Liver (tissue), 9 donors: ENCODE data around the gene DIDO1. TPM values are rescaled to one million over a fixed set of nuclear protein-coding genes. Genes with fewer than 3 reads are reported as not detected.

ENCODE experiments used
- DNase-seq: peaks from one replicate; pipeline ENCODE4 v3.0.0-alpha.2; 2017; ENCODE audit warnings: low spot score
- H3K27ac ChIP-seq, 2 donors: one replicate each; pipeline ENCODE4 v1.7.0; 2013; ENCODE audit warnings: inconsistent platforms in 2 of 2, low read length in 2 of 2, control low read depth in 1 of 2, low read depth in 1 of 2, mild to moderate bottlenecking in 1 of 2
- H3K27me3 ChIP-seq, 4 donors: one replicate each; pipeline versions ENCODE4 v1.6.1 to v1.7.0; 2013; ENCODE audit warnings: low read length in 3 of 4, inconsistent platforms in 1 of 4, mild to moderate bottlenecking in 1 of 4, moderate library complexity in 1 of 4; ENCODE audit not compliant: control insufficient read depth in 4 of 4, insufficient read depth in 4 of 4
- H3K36me3 ChIP-seq, 4 donors: one replicate each; pipeline versions ENCODE4 v1.6.1 to v1.7.0; 2013; ENCODE audit warnings: low read length in 3 of 4, mild to moderate bottlenecking in 3 of 4, low read depth in 1 of 4, moderate library complexity in 1 of 4; ENCODE audit not compliant: control insufficient read depth in 4 of 4, insufficient read depth in 3 of 4
- H3K4me1 ChIP-seq, 4 donors: one replicate each; pipeline versions ENCODE4 v1.6.1 to v1.7.0; 2013; ENCODE audit warnings: low read length in 3 of 4, mild to moderate bottlenecking in 3 of 4, moderate library complexity in 1 of 4; ENCODE audit not compliant: control insufficient read depth in 4 of 4, insufficient read depth in 4 of 4
- H3K4me3 ChIP-seq, 3 donors: one replicate each; pipeline versions ENCODE4 v1.6.1 to v1.7.0; 2013; ENCODE audit warnings: low read length in 3 of 3, control low read depth in 1 of 3, low read depth in 1 of 3, mild to moderate bottlenecking in 1 of 3
- H3K9ac ChIP-seq, 2 donors: one replicate each; pipeline ENCODE4 v1.7.0; 2013; ENCODE audit warnings: low read length in 2 of 2, mild to moderate bottlenecking in 2 of 2, moderate library complexity in 2 of 2, control low read depth in 1 of 2, low read depth in 1 of 2
- H3K9me3 ChIP-seq, 4 donors: one replicate each; pipeline versions ENCODE4 v1.6.1 to v1.7.0; 2013; ENCODE audit warnings: low read length in 3 of 4; ENCODE audit not compliant: control insufficient read depth in 4 of 4
- EGR1 ChIP-seq, 2 donors: IDR thresholded peaks; 2 replicates each; pipeline ENCODE4 v1.6.1; 2016 to 2018; ENCODE audit warnings: antibody characterized with exemption in 2 of 2, low read depth in 2 of 2
- FOXA1 ChIP-seq: IDR thresholded peaks from 2 replicates; pipeline ENCODE4 v1.6.1; 2016; ENCODE audit warnings: antibody characterized with exemption
- FOXA2 ChIP-seq: IDR thresholded peaks from 2 replicates; pipeline ENCODE4 v1.6.1; 2016; ENCODE audit warnings: antibody characterized with exemption
- GABPA ChIP-seq, 2 donors: IDR thresholded peaks in 1 of 2; conservative IDR thresholded peaks in 1 of 2; 2 replicates each; pipeline ENCODE4 v1.6.1; 2016; ENCODE audit warnings: antibody characterized with exemption in 2 of 2, mild to moderate bottlenecking in 1 of 2, moderate library complexity in 1 of 2
- HNF4A ChIP-seq, 2 donors: conservative IDR thresholded peaks; 2 replicates each; pipeline ENCODE4 v1.6.1; 2016; ENCODE audit warnings: antibody characterized with exemption in 2 of 2, mild to moderate bottlenecking in 2 of 2
- HNF4G ChIP-seq: IDR thresholded peaks from 2 replicates; pipeline ENCODE4 v1.6.1; 2016; ENCODE audit warnings: antibody characterized with exemption
- JUND ChIP-seq, 2 donors: IDR thresholded peaks; 2 replicates each; pipeline ENCODE4 v1.6.1; 2016; ENCODE audit warnings: antibody characterized with exemption in 2 of 2
- NR2F2 ChIP-seq: IDR thresholded peaks from 2 replicates; pipeline ENCODE4 v1.6.1; 2016; ENCODE audit warnings: antibody characterized with exemption
- RAD21 ChIP-seq, 2 donors: IDR thresholded peaks; 2 replicates each; pipeline ENCODE4 v1.6.1; 2016; ENCODE audit warnings: antibody characterized with exemption in 2 of 2, mild to moderate bottlenecking in 2 of 2
- RXRA ChIP-seq, 2 donors: IDR thresholded peaks; 2 replicates each; pipeline ENCODE4 v1.6.1; 2017 to 2018; ENCODE audit warnings: antibody characterized with exemption in 2 of 2, mild to moderate bottlenecking in 1 of 2
- SP1 ChIP-seq: IDR thresholded peaks from 2 replicates; pipeline ENCODE4 v1.6.1; 2018; ENCODE audit warnings: antibody characterized with exemption, mild to moderate bottlenecking
- TAF1 ChIP-seq: conservative IDR thresholded peaks from 2 replicates; pipeline ENCODE4 v1.6.1; 2016; ENCODE audit warnings: antibody characterized with exemption, mild to moderate bottlenecking
- YY1 ChIP-seq: IDR thresholded peaks from 2 replicates; pipeline ENCODE4 v1.6.1; 2016; ENCODE audit warnings: antibody characterized with exemption, mild to moderate bottlenecking
- WGBS: extraction: QIAGEN DNeasy Blood & Tissue Kit; methylation state at CpG from one replicate; pipeline ENCODE4 v1.1.7; 2013; 5-methylcytosine and 5-hydroxymethylcytosine counted together
- polyA plus RNA-seq, 2 donors: library from polyadenylated mRNA; stranded (reverse) in 1 of 2; unstranded in 1 of 2; fragments of 200-250 nt in 1 of 2; fragments of >200 nt in 1 of 2; fragmentation: Nextera tagmentation in 1 of 2; extraction: Ambion mirVana in 1 of 2; gene quantifications; one replicate each; pipeline versions ENCODE4 v1.2.1 to v1.2.3, GENCODE V29; 2013 to 2015
- total RNA-seq, 2 donors: library from RNA; depleted of rRNA; stranded (reverse); fragments of >200 nt; gene quantifications; one replicate each; pipeline ENCODE4 v1.2.3, GENCODE V29; 2014
- TF ChIP-seq, protein P1 (sequence below): fragments of 150-350 bp; IDR thresholded peaks from 2 replicates; pipeline ENCODE4 v1.5.1; 2017; ENCODE audit warnings: improper control_type of control experiment, low read depth, low read length; ENCODE audit not compliant: missing input control
- TF ChIP-seq, protein P2 (sequence below): IDR thresholded peaks from 2 replicates; pipeline ENCODE4 v1.6.1; 2016; ENCODE audit warnings: antibody characterized with exemption
- TF ChIP-seq, protein P3 (sequence below): IDR thresholded peaks from 2 replicates; pipeline ENCODE4 v1.6.1; 2016; ENCODE audit warnings: antibody characterized with exemption, mild to moderate bottlenecking
- TF ChIP-seq, protein P4 (sequence below): IDR thresholded peaks from 2 replicates; pipeline ENCODE4 v1.6.1; 2016; ENCODE audit warnings: antibody characterized with exemption
- TF ChIP-seq, protein P5 (sequence below): IDR thresholded peaks from 2 replicates; pipeline ENCODE4 v1.6.1; 2016; ENCODE audit warnings: antibody characterized with exemption
- donor health status: healthy.
- donor health status: healthy.
- donor health status: healthy.
- donor health status: healthy.
- donor health status: healthy.

DIDO1 gene
- total and polyA plus RNA-seq, 4 donors, result 10.1 to 43.1 (median 17.4) TPM

DNA sequence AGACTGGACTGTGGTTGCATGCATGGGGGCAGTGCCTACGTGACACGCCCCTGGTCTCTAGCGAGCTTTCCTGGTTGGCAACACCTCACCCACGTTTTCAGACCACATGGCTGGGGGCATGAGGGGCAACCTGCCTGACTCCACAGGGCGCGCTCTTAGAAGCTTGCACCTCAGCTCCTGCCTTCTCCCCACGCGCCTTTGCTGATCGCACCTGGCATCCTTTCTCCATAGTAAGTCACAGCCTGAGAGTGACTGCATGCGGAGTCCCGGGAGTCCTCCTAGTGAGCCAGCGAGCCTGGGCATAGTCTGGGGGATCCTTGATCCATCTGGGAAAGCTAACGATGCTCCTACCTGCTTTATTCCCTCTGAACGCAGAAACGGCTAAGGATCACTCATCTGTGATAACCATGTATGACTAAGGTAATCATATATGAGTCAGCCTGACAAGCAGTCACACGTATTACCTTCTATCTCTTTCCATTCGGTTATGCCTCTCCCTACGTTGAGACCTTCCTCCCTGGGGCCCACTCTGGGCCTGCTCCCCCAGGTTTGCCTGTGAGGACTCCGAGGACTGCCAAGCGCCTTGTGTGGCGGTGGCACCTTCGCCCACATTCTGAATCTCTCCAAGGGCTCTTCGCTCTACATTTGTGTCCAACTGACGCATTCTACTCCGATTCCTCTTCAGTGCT, 69.2 kb downstream of the DIDO1 start:
- no peak overlapping the region for H3K27ac ChIP-seq
- H3K4me1 ChIP-seq, result peaks cover 7 to 14% (median 12%) of the 10 kb centered on the region in 4 donors
- no peaks in the 10 kb centered on the region for H3K27me3 ChIP-seq
- DNase-seq, result no peak
- H3K4me3 ChIP-seq, result no peak overlapping the region
- H3K9ac ChIP-seq, result no peak overlapping the region
- peaks cover 2 to 16% (median 5%) of the 10 kb centered on the region in 4 donors for H3K36me3 ChIP-seq
- 95% methylated on average over 25 of the region's 25 CpGs for WGBS
- TF ChIP-seq, protein P1, sequence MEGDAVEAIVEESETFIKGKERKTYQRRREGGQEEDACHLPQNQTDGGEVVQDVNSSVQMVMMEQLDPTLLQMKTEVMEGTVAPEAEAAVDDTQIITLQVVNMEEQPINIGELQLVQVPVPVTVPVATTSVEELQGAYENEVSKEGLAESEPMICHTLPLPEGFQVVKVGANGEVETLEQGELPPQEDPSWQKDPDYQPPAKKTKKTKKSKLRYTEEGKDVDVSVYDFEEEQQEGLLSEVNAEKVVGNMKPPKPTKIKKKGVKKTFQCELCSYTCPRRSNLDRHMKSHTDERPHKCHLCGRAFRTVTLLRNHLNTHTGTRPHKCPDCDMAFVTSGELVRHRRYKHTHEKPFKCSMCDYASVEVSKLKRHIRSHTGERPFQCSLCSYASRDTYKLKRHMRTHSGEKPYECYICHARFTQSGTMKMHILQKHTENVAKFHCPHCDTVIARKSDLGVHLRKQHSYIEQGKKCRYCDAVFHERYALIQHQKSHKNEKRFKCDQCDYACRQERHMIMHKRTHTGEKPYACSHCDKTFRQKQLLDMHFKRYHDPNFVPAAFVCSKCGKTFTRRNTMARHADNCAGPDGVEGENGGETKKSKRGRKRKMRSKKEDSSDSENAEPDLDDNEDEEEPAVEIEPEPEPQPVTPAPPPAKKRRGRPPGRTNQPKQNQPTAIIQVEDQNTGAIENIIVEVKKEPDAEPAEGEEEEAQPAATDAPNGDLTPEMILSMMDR, result no peak
- TF ChIP-seq GABPA (IDR thresholded peaks at IDR 0.05 in 1 of 2, conservative IDR thresholded peaks at IDR 0.05 in 1 of 2) (no peak), EGR1 (IDR thresholded peaks at IDR 0.05; ENCODE audit: low read depth in 2 of 2) (no peak), HNF4G (no peak), RAD21 (IDR thresholded peaks at IDR 0.05) (no peak), FOXA2 (no peak), SP1 (no peak), TAF1 (no peak), YY1 (no peak), FOXA1 (no peak), HNF4A (conservative IDR thresholded peaks at IDR 0.05) (no peak), RXRA (IDR thresholded peaks at IDR 0.05) (no peak), NR2F2 (no peak)
- TF ChIP-seq, protein P2, sequence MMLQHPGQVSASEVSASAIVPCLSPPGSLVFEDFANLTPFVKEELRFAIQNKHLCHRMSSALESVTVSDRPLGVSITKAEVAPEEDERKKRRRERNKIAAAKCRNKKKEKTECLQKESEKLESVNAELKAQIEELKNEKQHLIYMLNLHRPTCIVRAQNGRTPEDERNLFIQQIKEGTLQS, result no peak
- TF ChIP-seq, protein P3, sequence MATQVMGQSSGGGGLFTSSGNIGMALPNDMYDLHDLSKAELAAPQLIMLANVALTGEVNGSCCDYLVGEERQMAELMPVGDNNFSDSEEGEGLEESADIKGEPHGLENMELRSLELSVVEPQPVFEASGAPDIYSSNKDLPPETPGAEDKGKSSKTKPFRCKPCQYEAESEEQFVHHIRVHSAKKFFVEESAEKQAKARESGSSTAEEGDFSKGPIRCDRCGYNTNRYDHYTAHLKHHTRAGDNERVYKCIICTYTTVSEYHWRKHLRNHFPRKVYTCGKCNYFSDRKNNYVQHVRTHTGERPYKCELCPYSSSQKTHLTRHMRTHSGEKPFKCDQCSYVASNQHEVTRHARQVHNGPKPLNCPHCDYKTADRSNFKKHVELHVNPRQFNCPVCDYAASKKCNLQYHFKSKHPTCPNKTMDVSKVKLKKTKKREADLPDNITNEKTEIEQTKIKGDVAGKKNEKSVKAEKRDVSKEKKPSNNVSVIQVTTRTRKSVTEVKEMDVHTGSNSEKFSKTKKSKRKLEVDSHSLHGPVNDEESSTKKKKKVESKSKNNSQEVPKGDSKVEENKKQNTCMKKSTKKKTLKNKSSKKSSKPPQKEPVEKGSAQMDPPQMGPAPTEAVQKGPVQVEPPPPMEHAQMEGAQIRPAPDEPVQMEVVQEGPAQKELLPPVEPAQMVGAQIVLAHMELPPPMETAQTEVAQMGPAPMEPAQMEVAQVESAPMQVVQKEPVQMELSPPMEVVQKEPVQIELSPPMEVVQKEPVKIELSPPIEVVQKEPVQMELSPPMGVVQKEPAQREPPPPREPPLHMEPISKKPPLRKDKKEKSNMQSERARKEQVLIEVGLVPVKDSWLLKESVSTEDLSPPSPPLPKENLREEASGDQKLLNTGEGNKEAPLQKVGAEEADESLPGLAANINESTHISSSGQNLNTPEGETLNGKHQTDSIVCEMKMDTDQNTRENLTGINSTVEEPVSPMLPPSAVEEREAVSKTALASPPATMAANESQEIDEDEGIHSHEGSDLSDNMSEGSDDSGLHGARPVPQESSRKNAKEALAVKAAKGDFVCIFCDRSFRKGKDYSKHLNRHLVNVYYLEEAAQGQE, result no peak
- TF ChIP-seq, protein P4, sequence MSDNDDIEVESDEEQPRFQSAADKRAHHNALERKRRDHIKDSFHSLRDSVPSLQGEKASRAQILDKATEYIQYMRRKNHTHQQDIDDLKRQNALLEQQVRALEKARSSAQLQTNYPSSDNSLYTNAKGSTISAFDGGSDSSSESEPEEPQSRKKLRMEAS, result no peak
- no peaks in the 10 kb centered on the region for H3K9me3 ChIP-seq

DNA sequence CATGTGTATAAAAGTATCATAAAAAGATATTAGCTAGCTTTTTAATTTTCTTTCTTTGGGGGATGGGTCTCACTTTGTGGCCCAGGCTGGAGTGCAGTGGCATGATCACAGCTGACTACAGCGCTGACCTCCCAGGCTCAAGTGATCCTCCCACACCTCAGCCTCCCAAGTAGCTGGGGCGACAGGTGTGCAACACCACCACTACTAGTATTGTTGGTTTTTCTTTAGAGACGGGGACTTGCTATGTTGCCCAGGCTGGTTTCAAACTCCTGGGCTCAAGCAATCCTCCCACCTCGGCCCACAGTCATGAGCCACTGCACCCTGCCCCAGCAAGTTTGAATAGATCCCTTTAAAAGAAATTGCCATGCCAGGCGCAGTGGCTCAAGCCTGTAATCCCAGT, 71.2 kb downstream of the DIDO1 start:
- Histone ChIP-seq H3K4me3 (no peak overlapping the region), H3K36me3 (peaks cover 2 to 16% (median 5%) of the 10 kb centered on the region in 4 donors), H3K9ac (no peak overlapping the region), H3K27ac (no peak overlapping the region), H3K9me3 (no peaks in the 10 kb centered on the region), H3K4me1 (peaks cover 1 to 6% (median 4%) of the 10 kb centered on the region in 4 donors), H3K27me3 (no peaks in the 10 kb centered on the region)
- WGBS, result 99% methylated on average over 5 of the region's 5 CpGs
- no peak for DNase-seq
- TF ChIP-seq EGR1 (IDR thresholded peaks at IDR 0.05; ENCODE audit: low read depth in 2 of 2), result no peak
- TF ChIP-seq, protein P5, sequence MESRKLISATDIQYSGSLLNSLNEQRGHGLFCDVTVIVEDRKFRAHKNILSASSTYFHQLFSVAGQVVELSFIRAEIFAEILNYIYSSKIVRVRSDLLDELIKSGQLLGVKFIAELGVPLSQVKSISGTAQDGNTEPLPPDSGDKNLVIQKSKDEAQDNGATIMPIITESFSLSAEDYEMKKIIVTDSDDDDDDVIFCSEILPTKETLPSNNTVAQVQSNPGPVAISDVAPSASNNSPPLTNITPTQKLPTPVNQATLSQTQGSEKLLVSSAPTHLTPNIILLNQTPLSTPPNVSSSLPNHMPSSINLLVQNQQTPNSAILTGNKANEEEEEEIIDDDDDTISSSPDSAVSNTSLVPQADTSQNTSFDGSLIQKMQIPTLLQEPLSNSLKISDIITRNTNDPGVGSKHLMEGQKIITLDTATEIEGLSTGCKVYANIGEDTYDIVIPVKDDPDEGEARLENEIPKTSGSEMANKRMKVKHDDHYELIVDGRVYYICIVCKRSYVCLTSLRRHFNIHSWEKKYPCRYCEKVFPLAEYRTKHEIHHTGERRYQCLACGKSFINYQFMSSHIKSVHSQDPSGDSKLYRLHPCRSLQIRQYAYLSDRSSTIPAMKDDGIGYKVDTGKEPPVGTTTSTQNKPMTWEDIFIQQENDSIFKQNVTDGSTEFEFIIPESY, result no peak
- no peak for TF ChIP-seq YY1
- TF ChIP-seq, protein P2, result no peak
- TF ChIP-seq, protein P3, result no peak
- no peak for TF ChIP-seq JUND (IDR thresholded peaks at IDR 0.05)
- TF ChIP-seq FOXA2, result no peak
